GM12801 (cell line): ENCODE data around the gene TTC12.

Source experiments
- TF ChIP-seq, protein P1 (sequence below): IDR thresholded peaks from one replicate; pipeline ENCODE4 v1.5.1; 2011; ENCODE audit warnings: control low read depth; ENCODE audit not compliant: insufficient read length; ENCODE audit errors: extremely low read depth

The TTC12 gene

DNA sequence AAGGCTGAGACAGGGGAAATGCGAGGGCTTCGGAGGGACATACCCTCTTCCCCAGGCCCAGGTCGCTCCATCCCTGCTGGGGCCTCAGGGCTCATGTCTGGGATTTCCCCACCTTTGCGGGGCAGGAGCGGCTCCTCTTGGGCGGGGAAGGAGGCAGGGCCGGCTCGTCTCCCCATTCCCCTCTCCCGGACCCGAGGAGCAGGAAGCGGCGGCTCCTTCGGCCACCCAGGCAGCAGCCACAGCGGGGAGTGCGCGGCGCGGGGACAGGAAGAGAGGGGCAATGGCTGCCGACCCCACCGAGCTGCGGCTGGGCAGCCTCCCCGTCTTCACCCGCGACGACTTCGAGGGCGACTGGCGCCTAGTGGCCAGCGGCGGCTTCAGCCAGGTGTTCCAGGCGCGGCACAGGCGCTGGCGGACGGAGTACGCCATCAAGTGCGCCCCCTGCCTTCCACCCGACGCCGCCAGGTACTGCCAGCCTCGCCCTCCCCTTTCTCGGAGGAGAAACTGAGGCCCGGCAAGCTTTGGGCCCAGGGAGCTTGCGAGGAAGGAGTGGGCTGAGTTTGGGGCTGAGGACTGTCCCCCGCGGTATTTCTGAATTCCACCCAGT is 73.3 kb downstream of the TTC12 start, which contains the start of gene ANKK1:
Gene ANKK1 (plus strand): TSS at position 175 of the 607 bp plus-strand sequence. CDS start 106 bp downstream, at position 281.
- TF ChIP-seq, protein P1, sequence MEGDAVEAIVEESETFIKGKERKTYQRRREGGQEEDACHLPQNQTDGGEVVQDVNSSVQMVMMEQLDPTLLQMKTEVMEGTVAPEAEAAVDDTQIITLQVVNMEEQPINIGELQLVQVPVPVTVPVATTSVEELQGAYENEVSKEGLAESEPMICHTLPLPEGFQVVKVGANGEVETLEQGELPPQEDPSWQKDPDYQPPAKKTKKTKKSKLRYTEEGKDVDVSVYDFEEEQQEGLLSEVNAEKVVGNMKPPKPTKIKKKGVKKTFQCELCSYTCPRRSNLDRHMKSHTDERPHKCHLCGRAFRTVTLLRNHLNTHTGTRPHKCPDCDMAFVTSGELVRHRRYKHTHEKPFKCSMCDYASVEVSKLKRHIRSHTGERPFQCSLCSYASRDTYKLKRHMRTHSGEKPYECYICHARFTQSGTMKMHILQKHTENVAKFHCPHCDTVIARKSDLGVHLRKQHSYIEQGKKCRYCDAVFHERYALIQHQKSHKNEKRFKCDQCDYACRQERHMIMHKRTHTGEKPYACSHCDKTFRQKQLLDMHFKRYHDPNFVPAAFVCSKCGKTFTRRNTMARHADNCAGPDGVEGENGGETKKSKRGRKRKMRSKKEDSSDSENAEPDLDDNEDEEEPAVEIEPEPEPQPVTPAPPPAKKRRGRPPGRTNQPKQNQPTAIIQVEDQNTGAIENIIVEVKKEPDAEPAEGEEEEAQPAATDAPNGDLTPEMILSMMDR = no peak

DNA sequence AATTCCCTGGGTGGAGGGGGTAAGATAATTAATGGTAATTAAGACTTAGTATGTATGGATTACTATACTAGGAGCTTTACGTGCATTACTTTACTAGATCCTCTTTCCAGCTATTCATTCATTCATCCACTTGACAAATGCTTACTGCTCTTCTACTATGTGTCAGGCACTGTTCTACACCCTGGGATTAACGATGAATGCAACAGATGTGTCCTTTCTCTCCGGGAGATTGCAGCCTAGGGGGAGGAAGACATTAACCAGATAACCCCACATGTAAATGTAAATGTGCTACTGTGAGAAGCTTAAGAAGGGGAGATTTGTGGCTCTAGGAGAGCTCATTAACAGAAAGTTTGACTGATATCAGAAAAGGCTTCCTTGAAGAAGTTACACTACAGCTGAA is 74.9 kb downstream of the TTC12 start:
- TF ChIP-seq, protein P1 = no peak

DNA sequence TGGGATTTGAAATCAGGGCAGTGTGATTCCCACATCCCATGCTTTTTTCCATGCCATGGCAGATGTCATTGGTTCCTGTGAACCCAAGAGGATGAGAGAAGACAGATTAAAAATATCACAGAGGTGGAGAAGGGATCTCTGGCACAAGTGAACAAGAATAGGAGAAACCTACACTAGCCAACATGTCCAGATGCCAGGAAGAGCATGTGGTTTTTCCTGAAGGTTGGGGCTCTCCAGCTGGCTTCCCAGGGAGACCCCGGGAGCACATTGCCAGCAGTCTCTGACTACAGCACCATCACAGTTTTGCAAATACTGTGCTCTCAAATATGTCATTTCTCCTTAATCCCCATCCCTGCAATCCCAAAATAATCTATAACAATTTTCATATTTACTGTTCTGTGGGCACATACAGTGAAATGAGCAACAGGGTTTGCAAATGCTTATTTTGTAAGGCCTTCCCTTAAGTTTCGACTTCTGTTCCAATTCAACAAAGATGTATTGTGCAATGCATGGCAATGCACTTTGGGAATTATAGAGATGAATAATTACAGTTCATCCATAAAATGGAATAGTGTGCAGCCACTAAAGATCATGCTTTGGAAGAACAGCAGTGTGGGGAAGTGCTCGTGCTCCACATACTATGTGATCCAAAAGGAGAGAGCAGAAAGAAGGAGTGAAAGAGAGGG is 78.0 kb downstream of the TTC12 start:
- TF ChIP-seq, protein P1 = no peak

DNA sequence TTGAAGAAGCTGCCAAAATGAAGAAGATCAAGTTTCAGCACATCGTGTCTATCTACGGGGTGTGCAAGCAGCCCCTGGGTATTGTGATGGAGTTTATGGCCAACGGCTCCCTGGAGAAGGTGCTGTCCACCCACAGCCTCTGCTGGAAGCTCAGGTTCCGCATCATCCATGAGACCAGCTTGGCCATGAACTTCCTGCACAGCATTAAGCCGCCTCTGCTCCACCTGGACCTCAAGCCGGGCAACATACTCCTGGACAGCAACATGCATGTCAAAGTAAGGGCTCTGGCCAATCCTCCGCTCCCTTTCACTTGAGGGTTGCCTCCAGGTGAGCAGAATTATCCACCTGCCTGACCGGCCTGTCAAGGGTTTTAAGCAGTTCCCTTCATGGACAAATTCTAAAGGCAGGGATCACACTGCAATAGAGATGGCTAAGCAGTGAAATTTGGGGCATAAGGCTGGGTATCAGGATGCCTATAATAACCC is 79.2 kb downstream of the TTC12 start:
- TF ChIP-seq, protein P1 = no peak

DNA sequence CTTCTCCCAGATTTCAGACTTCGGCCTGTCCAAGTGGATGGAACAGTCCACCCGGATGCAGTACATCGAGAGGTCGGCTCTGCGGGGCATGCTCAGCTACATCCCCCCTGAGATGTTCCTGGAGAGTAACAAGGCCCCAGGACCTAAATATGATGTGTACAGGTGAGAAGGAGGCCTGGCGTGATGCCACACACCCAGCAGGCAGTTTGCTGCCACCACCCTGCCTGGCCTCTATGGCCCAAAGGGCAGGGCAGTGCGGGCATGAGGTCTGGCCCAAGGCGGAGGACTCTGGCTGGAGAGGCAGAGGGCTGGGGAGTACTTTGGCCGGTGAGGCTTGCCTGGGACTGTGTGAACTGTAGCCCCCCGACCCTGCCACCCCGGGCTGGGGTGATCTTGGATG is 80.5 kb downstream of the TTC12 start:
- TF ChIP-seq, protein P1 = no peak

DNA sequence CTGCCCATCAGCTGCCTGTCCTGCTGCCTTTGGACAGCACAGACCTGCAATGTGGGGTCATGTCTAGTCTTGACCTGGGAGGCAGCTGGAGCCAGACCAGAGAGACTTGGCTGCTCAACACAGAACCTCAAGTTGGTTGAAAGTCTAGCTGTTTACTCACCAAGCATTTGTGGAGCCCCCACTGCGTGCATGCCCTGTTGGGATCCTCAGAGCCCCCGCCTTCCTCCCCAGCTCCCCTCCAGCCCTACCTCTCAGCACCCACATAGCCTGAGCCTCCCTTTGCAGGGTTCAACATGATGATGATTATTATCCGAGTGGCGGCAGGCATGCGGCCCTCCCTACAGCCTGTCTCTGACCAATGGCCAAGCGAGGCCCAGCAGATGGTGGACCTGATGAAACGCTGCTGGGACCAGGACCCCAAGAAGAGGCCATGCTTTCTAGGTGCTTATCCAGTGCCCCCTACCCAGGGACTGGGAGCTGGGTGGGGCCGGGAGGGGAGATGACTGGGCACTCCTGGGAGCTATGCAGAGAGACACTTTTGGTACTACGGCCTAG is 81.5 kb downstream of the TTC12 start:
- TF ChIP-seq, protein P1 = no peak

DNA sequence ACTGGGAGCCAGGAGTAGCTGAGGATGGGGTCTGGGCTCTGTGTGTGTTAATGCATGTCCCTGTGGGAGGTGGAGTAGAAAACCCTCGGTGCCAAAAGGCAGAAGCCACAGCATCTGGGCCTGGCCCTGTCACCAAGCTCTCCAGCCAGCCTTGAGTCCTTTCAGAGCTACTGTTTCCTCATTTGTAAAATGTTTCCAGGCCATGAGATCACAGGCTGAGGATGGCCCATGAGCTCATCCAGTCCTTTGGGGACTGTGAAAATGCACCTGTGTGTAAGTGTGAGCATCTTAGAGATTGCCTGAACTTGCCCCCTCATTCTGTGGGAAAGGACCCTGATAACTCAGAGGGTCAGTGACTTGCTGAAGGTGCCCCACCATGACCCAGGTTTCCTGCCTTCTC is 82.3 kb downstream of the TTC12 start:
- TF ChIP-seq, protein P1 = no peak
